ENCODE data around the gene KANK3. TPM values are rescaled to one million over a fixed set of nuclear protein-coding genes. Genes with fewer than 3 reads are reported as not detected.

The KANK3 gene
- total and polyA plus RNA-seq, 7 donors, result 5.1 to 14.2 (median 9.1) TPM

DNA sequence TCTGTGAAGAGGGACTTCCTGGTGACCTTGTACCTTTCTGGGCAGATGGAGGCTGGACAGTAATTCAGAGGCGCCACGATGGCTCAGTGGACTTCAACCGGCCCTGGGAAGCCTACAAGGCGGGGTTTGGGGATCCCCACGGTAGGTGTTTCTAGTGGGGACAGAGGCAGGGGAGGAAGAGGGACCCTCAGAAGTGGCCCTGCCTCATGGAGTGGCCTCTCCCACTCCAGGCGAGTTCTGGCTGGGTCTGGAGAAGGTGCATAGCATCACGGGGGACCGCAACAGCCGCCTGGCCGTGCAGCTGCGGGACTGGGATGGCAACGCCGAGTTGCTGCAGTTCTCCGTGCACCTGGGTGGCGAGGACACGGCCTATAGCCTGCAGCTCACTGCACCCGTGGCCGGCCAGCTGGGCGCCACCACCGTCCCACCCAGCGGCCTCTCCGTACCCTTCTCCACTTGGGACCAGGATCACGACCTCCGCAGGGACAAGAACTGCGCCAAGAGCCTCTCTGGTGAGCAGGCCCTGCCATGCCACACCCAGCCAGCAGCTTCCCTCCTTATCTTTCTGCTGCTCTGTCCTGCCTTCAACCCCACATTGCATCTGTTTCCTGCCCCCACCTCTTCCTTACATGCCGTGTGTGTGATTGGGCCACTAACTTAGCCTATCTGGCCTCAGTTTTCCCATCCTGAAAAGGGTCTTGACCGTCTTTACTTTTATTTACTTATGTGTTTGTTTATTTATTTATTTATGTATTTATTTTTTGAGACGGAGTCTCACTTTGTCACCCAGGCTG lies 28.1 kb upstream of the KANK3 start:
- no peak for ATAC-seq
- TF ChIP-seq, protein P1, sequence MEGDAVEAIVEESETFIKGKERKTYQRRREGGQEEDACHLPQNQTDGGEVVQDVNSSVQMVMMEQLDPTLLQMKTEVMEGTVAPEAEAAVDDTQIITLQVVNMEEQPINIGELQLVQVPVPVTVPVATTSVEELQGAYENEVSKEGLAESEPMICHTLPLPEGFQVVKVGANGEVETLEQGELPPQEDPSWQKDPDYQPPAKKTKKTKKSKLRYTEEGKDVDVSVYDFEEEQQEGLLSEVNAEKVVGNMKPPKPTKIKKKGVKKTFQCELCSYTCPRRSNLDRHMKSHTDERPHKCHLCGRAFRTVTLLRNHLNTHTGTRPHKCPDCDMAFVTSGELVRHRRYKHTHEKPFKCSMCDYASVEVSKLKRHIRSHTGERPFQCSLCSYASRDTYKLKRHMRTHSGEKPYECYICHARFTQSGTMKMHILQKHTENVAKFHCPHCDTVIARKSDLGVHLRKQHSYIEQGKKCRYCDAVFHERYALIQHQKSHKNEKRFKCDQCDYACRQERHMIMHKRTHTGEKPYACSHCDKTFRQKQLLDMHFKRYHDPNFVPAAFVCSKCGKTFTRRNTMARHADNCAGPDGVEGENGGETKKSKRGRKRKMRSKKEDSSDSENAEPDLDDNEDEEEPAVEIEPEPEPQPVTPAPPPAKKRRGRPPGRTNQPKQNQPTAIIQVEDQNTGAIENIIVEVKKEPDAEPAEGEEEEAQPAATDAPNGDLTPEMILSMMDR (IDR thresholded peaks at IDR 0.05), result no peak
- DNase-seq, result peak in 1 of 2 donors; percentile 55
- H3K27ac ChIP-seq, result peak overlapping the region; percentile 16
- intact Hi-C loops (cut with DNase I), result no loop called here
- H3K4me3 ChIP-seq, result no peak overlapping the region
- H3K4me1 ChIP-seq, result peaks cover 31% of the 10 kb centered on the region
- 80 to 86% (median 81%) methylated on average over 26 to 28 of the region's 28 CpGs for WGBS, 3 donors
- peaks cover 7 to 69% of the 10 kb centered on the region in 2 donors for H3K36me3 ChIP-seq (ENCODE audit: insufficient read depth in 1 of 2, low read depth in 1 of 2)
- no peaks in the 10 kb centered on the region for H3K9me3 ChIP-seq
- no peaks in the 10 kb centered on the region for H3K27me3 ChIP-seq (ENCODE audit: insufficient read depth in 3 of 3, low read length in 2 of 3)

DNA sequence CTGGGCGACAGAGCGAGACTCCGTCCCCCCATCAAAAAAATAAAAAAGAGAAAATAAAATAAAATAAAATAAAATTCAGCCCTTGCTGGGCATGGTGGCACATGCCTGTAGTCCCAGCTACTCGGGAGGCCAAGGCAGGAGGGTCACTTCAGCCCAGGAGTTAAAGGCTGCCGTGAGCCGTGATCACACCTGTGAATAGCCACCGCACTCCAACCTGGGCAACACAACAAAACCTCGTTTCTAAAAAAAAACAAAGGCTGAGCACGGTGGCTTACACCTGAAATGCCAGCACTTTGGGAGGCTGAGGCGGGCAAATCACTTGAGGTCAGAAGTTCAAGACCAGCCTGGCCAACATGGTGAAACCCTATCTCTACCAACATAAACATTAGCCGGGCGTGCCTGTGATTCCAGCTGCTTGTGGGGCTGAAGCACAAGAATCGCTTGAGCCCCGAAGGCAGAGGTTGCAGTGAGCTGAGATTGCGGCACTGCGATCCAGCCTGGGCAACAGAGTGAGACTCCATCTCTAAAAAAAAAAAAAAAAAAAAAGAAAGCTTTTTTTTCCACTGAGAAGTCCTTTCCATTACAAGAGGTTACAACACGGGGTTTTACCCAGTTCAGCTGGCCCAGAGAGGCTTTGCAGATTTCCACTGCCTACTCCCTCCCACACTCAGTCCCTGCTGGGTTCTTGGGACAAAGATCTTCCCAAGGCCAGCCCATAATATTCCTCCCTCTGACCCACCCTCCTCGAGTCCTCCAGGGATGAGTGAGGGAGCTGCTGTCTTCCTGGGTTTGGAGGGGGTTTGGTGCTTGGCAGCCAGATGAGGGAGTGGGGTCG lies 27.3 kb upstream of the KANK3 start:
- Histone ChIP-seq H3K4me1 (peaks cover 37% of the 10 kb centered on the region), H3K36me3 (ENCODE audit: insufficient read depth in 1 of 2, low read depth in 1 of 2) (peaks cover 7 to 72% of the 10 kb centered on the region in 2 donors), H3K9me3 (no peaks in the 10 kb centered on the region), H3K27me3 (ENCODE audit: insufficient read depth in 3 of 3, low read length in 2 of 3) (no peaks in the 10 kb centered on the region), H3K27ac (peak overlapping the region; percentile 16), H3K4me3 (peak overlapping the region; percentile 7)
- DNase-seq, result peak in 1 of 2 donors; percentile 41
- WGBS, 3 donors, result 66 to 76% (median 67%) methylated on average over 19 of the region's 19 CpGs
- intact Hi-C loops (cut with DNase I), result no loop called here
- TF ChIP-seq, protein P1 (IDR thresholded peaks at IDR 0.05), result no peak
- ATAC-seq, result no peak

GRCh38 chr19:8367327-8368001 lies 24.4 kb upstream of the KANK3 start:
- H3K27ac ChIP-seq, result peak overlapping the region; percentile 88
- TF ChIP-seq, protein P1 (IDR thresholded peaks at IDR 0.05), result no peak
- 21 to 31% (median 27%) methylated on average over 16 to 23 of the region's 23 CpGs for WGBS, 3 donors
- no peaks in the 10 kb centered on the region for H3K27me3 ChIP-seq (ENCODE audit: insufficient read depth in 3 of 3, low read length in 2 of 3)
- H3K4me3 ChIP-seq, result peak overlapping the region; percentile 84
- H3K4me1 ChIP-seq, result peaks cover 48% of the 10 kb centered on the region
- intact Hi-C loops (cut with DNase I), result loop anchor here in 1 of 2 donors (2.0 kb wide), 1 partner anchor 21 kb away; no protein-coding TSS in a partner anchor
- no peaks in the 10 kb centered on the region for H3K9me3 ChIP-seq
- ATAC-seq (peak; percentile 63 to 72 (median 65)), DNase-seq (peak; percentile 96)
- peaks cover 4 to 50% of the 10 kb centered on the region in 2 donors for H3K36me3 ChIP-seq (ENCODE audit: insufficient read depth in 1 of 2, low read depth in 1 of 2)

GRCh38 chr19:8366961-8367326 lies 23.9 kb upstream of the KANK3 start:
- Histone ChIP-seq H3K9me3 (no peaks in the 10 kb centered on the region), H3K27me3 (ENCODE audit: insufficient read depth in 3 of 3, low read length in 2 of 3) (no peaks in the 10 kb centered on the region), H3K4me3 (peak overlapping the region; percentile 84), H3K36me3 (ENCODE audit: insufficient read depth in 1 of 2, low read depth in 1 of 2) (peaks cover 3 to 45% of the 10 kb centered on the region in 2 donors), H3K4me1 (peaks cover 52% of the 10 kb centered on the region), H3K27ac (peak overlapping the region; percentile 88)
- TF ChIP-seq, protein P1 (IDR thresholded peaks at IDR 0.05), result no peak
- WGBS, 3 donors, result 15 to 31% (median 18%) methylated on average over 13 of the region's 13 CpGs
- intact Hi-C loops (cut with DNase I), result no loop called here
- DNase-seq, result peak in 1 of 2 donors; percentile 77
- peak; percentile 4 to 36 (median 22) for ATAC-seq
